ENCODE measurements around the gene EIF4G2.

Gene EIF4G2

GRCh38 chr11:10808235-10808552 is 532 bp downstream of the EIF4G2 start:
- Histone ChIP-seq H3K9me3 (ENCODE audit: control insufficient read depth in 2 of 2, low read length in 2 of 2) (no peaks in the 10 kb centered on the region), H3K4me1 (ENCODE audit: control insufficient read depth, insufficient read depth, low read length) (peaks cover 16% of the 10 kb centered on the region)

GRCh38 chr11:10807493-10808234 is 1.1 kb downstream of the EIF4G2 start:
- Histone ChIP-seq H3K4me1 (ENCODE audit: control insufficient read depth, insufficient read depth, low read length) (peaks cover 16% of the 10 kb centered on the region), H3K4me3 (ENCODE audit: low read length in 2 of 2) (peak overlapping the region; percentile 98 to 99), H3K36me3 (ENCODE audit: control insufficient read depth in 2 of 2, insufficient read depth in 2 of 2, low read length in 2 of 2) (peaks cover 33 to 39% of the 10 kb centered on the region in 2 donors), H3K9me3 (ENCODE audit: control insufficient read depth in 2 of 2, low read length in 2 of 2) (no peaks in the 10 kb centered on the region), H3K9ac (ENCODE audit: low read length in 2 of 2) (peak overlapping the region; percentile 96 to 99), H3K27ac (ENCODE audit: low read length) (peak overlapping the region; percentile 96), H3K27me3 (ENCODE audit: control insufficient read depth in 1 of 2, insufficient read depth in 2 of 2, low read length in 2 of 2) (no peaks in the 10 kb centered on the region)

More at GRCh38 chr11:10808235-10808552, 532 bp downstream of the EIF4G2 start:
- H3K36me3 ChIP-seq (ENCODE audit: control insufficient read depth in 2 of 2, insufficient read depth in 2 of 2, low read length in 2 of 2) = peaks cover 28 to 36% of the 10 kb centered on the region in 2 donors
- peak overlapping the region; percentile 98 to 99 for H3K4me3 ChIP-seq (ENCODE audit: low read length in 2 of 2)
- H3K27ac ChIP-seq (ENCODE audit: low read length) = peak overlapping the region; percentile 96
- peak overlapping the region; percentile 96 to 99 for H3K9ac ChIP-seq (ENCODE audit: low read length in 2 of 2)
- no peaks in the 10 kb centered on the region for H3K27me3 ChIP-seq (ENCODE audit: control insufficient read depth in 1 of 2, insufficient read depth in 2 of 2, low read length in 2 of 2)

GRCh38 chr11:10806206-10806605 is 2.5 kb downstream of the EIF4G2 start:
- H3K4me1 ChIP-seq (ENCODE audit: control insufficient read depth, insufficient read depth, low read length) = peaks cover 16% of the 10 kb centered on the region
- no peaks in the 10 kb centered on the region for H3K9me3 ChIP-seq (ENCODE audit: control insufficient read depth in 2 of 2, low read length in 2 of 2)

GRCh38 chr11:10805741-10806140 is 3.0 kb downstream of the EIF4G2 start:
- H3K9ac ChIP-seq (ENCODE audit: low read length in 2 of 2) = peak overlapping the region in 1 of 2 donors; percentile 16
- H3K27me3 ChIP-seq (ENCODE audit: control insufficient read depth in 1 of 2, insufficient read depth in 2 of 2, low read length in 2 of 2) = no peaks in the 10 kb centered on the region
- peak overlapping the region in 1 of 2 donors; percentile 30 for H3K4me3 ChIP-seq (ENCODE audit: low read length in 2 of 2)
- H3K27ac ChIP-seq (ENCODE audit: low read length) = no peak overlapping the region
- no peaks in the 10 kb centered on the region for H3K9me3 ChIP-seq (ENCODE audit: control insufficient read depth in 2 of 2, low read length in 2 of 2)
- H3K4me1 ChIP-seq (ENCODE audit: control insufficient read depth, insufficient read depth, low read length) = peaks cover 16% of the 10 kb centered on the region
- H3K36me3 ChIP-seq (ENCODE audit: control insufficient read depth in 2 of 2, insufficient read depth in 2 of 2, low read length in 2 of 2) = peaks cover 50 to 58% of the 10 kb centered on the region in 2 donors

More at GRCh38 chr11:10806206-10806605, 2.5 kb downstream of the EIF4G2 start:
- Histone ChIP-seq H3K4me3 (ENCODE audit: low read length in 2 of 2) (peak overlapping the region; percentile 98 to 99), H3K27ac (ENCODE audit: low read length) (no peak overlapping the region), H3K9ac (ENCODE audit: low read length in 2 of 2) (no peak overlapping the region), H3K36me3 (ENCODE audit: control insufficient read depth in 2 of 2, insufficient read depth in 2 of 2, low read length in 2 of 2) (peaks cover 47 to 53% of the 10 kb centered on the region in 2 donors), H3K27me3 (ENCODE audit: control insufficient read depth in 1 of 2, insufficient read depth in 2 of 2, low read length in 2 of 2) (no peaks in the 10 kb centered on the region)

- H3K9me3 ChIP-seq (ENCODE audit: control insufficient read depth in 2 of 2, low read length in 2 of 2) = no peaks in the 10 kb centered on the region
- no peak overlapping the region for H3K9ac ChIP-seq (ENCODE audit: low read length in 2 of 2)
- peaks cover 69 to 79% of the 10 kb centered on the region in 2 donors for H3K36me3 ChIP-seq (ENCODE audit: control insufficient read depth in 2 of 2, insufficient read depth in 2 of 2, low read length in 2 of 2)
- no peak overlapping the region for H3K27ac ChIP-seq (ENCODE audit: low read length)
- no peak overlapping the region for H3K4me3 ChIP-seq (ENCODE audit: low read length in 2 of 2)
- H3K27me3 ChIP-seq (ENCODE audit: control insufficient read depth in 1 of 2, insufficient read depth in 2 of 2, low read length in 2 of 2) = no peaks in the 10 kb centered on the region
- H3K4me1 ChIP-seq (ENCODE audit: control insufficient read depth, insufficient read depth, low read length) = peaks cover 16% of the 10 kb centered on the region
These were observed 5.0 kb downstream of the EIF4G2 start for GRCh38 chr11:10803676-10804075.

- no peak overlapping the region for H3K9ac ChIP-seq (ENCODE audit: low read length in 2 of 2)
- peaks cover 6% of the 10 kb centered on the region for H3K4me1 ChIP-seq (ENCODE audit: control insufficient read depth, insufficient read depth, low read length)
- H3K36me3 ChIP-seq (ENCODE audit: control insufficient read depth in 2 of 2, insufficient read depth in 2 of 2, low read length in 2 of 2) = peaks cover 78 to 87% of the 10 kb centered on the region in 2 donors
- no peaks in the 10 kb centered on the region for H3K27me3 ChIP-seq (ENCODE audit: control insufficient read depth in 1 of 2, insufficient read depth in 2 of 2, low read length in 2 of 2)
- no peaks in the 10 kb centered on the region for H3K9me3 ChIP-seq (ENCODE audit: control insufficient read depth in 2 of 2, low read length in 2 of 2)
- no peak overlapping the region for H3K4me3 ChIP-seq (ENCODE audit: low read length in 2 of 2)
- H3K27ac ChIP-seq (ENCODE audit: low read length) = no peak overlapping the region
These were observed 8.4 kb downstream of the EIF4G2 start for GRCh38 chr11:10800292-10800691.

GRCh38 chr11:10798330-10798928 is 10.3 kb downstream of the EIF4G2 start:
- Histone ChIP-seq H3K9ac (ENCODE audit: low read length in 2 of 2) (no peak overlapping the region), H3K9me3 (ENCODE audit: control insufficient read depth in 2 of 2, low read length in 2 of 2) (no peaks in the 10 kb centered on the region), H3K4me1 (ENCODE audit: control insufficient read depth, insufficient read depth, low read length) (no peaks in the 10 kb centered on the region), H3K36me3 (ENCODE audit: control insufficient read depth in 2 of 2, insufficient read depth in 2 of 2, low read length in 2 of 2) (peaks cover 64 to 68% of the 10 kb centered on the region in 2 donors), H3K4me3 (ENCODE audit: low read length in 2 of 2) (no peak overlapping the region), H3K27me3 (ENCODE audit: control insufficient read depth in 1 of 2, insufficient read depth in 2 of 2, low read length in 2 of 2) (no peaks in the 10 kb centered on the region), H3K27ac (ENCODE audit: low read length) (no peak overlapping the region)

GRCh38 chr11:10797531-10797930 is 11.2 kb downstream of the EIF4G2 start:
- no peak overlapping the region for H3K9ac ChIP-seq (ENCODE audit: low read length in 2 of 2)
- H3K27ac ChIP-seq (ENCODE audit: low read length) = no peak overlapping the region
- no peaks in the 10 kb centered on the region for H3K9me3 ChIP-seq (ENCODE audit: control insufficient read depth in 2 of 2, low read length in 2 of 2)
- H3K27me3 ChIP-seq (ENCODE audit: control insufficient read depth in 1 of 2, insufficient read depth in 2 of 2, low read length in 2 of 2) = no peaks in the 10 kb centered on the region
- peaks cover 56 to 62% of the 10 kb centered on the region in 2 donors for H3K36me3 ChIP-seq (ENCODE audit: control insufficient read depth in 2 of 2, insufficient read depth in 2 of 2, low read length in 2 of 2)
- no peaks in the 10 kb centered on the region for H3K4me1 ChIP-seq (ENCODE audit: control insufficient read depth, insufficient read depth, low read length)
- no peak overlapping the region for H3K4me3 ChIP-seq (ENCODE audit: low read length in 2 of 2)

GRCh38 chr11:10797001-10797400 is 11.7 kb downstream of the EIF4G2 start:
- Histone ChIP-seq H3K9me3 (ENCODE audit: control insufficient read depth in 2 of 2, low read length in 2 of 2) (no peaks in the 10 kb centered on the region), H3K36me3 (ENCODE audit: control insufficient read depth in 2 of 2, insufficient read depth in 2 of 2, low read length in 2 of 2) (peaks cover 51 to 57% of the 10 kb centered on the region in 2 donors), H3K27ac (ENCODE audit: low read length) (no peak overlapping the region), H3K27me3 (ENCODE audit: control insufficient read depth in 1 of 2, insufficient read depth in 2 of 2, low read length in 2 of 2) (no peaks in the 10 kb centered on the region), H3K4me3 (ENCODE audit: low read length in 2 of 2) (no peak overlapping the region), H3K4me1 (ENCODE audit: control insufficient read depth, insufficient read depth, low read length) (peaks cover 3% of the 10 kb centered on the region), H3K9ac (ENCODE audit: low read length in 2 of 2) (no peak overlapping the region)

- H3K36me3 ChIP-seq (ENCODE audit: control insufficient read depth in 2 of 2, insufficient read depth in 2 of 2, low read length in 2 of 2) = peaks cover 43 to 49% of the 10 kb centered on the region in 2 donors
- peaks cover 3% of the 10 kb centered on the region for H3K4me1 ChIP-seq (ENCODE audit: control insufficient read depth, insufficient read depth, low read length)
- no peak overlapping the region for H3K9ac ChIP-seq (ENCODE audit: low read length in 2 of 2)
- H3K27me3 ChIP-seq (ENCODE audit: control insufficient read depth in 1 of 2, insufficient read depth in 2 of 2, low read length in 2 of 2) = no peaks in the 10 kb centered on the region
- H3K9me3 ChIP-seq (ENCODE audit: control insufficient read depth in 2 of 2, low read length in 2 of 2) = no peaks in the 10 kb centered on the region
- no peak overlapping the region for H3K27ac ChIP-seq (ENCODE audit: low read length)
- no peak overlapping the region for H3K4me3 ChIP-seq (ENCODE audit: low read length in 2 of 2)
These were observed 12.5 kb downstream of the EIF4G2 start for GRCh38 chr11:10796191-10796590.

Measured in stomach smooth muscle (tissue), 2 donors.